NB4 (cell line): ENCODE measurements around the gene SNTB2.
"Not testable (repeated sequence)": the region's sequence is repeated elsewhere in the genome, so short reads cannot be mapped to it uniquely, and the experiment has no call there.

Experiments used
- DNase-seq: peaks from one replicate; pipeline ENCODE4 v3.0.0; 2010; ENCODE audit warnings: low read depth
- H3K4me3 ChIP-seq: one replicate; pipeline ENCODE4 v1.5.1; 2011; ENCODE audit warnings: mild to moderate bottlenecking, low read depth, low read length, moderate library complexity
- CTCF ChIP-seq: IDR thresholded peaks from one replicate; pipeline ENCODE4 v1.5.1; 2012; ENCODE audit warnings: low read depth, low read length
- MAX ChIP-seq: IDR thresholded peaks from 2 replicates; pipeline ENCODE4 v1.6.1; 2011; ENCODE audit warnings: low read depth, low read length
- MYC ChIP-seq: IDR thresholded peaks from 2 replicates; pipeline ENCODE4 v1.6.1; 2011; ENCODE audit warnings: low read depth, low read length
- POLR2A ChIP-seq: IDR thresholded peaks from 2 replicates; pipeline ENCODE4 v1.6.1; 2011; ENCODE audit warnings: mild to moderate bottlenecking; ENCODE audit not compliant: insufficient read length; ENCODE audit errors: extremely low read depth

SNTB2 gene

GRCh38 chr16:69145658-69146057 is 41.3 kb upstream of the SNTB2 start:
- DNase-seq, result no peak
- TF ChIP-seq MYC (no peak), MAX (no peak), CTCF (no peak)
- no peak overlapping the region for H3K4me3 ChIP-seq

GRCh38 chr16:69149621-69150020 is 37.3 kb upstream of the SNTB2 start:
- not testable (repeated sequence) for DNase-seq, H3K4me3 ChIP-seq

- DNase-seq, result peak; percentile 82
- no peak overlapping the region for H3K4me3 ChIP-seq
- TF ChIP-seq MYC, result no peak
- no peak for TF ChIP-seq POLR2A
- TF ChIP-seq CTCF, result peak; percentile 71
- TF ChIP-seq MAX, result no peak
Observed at GRCh38 chr16:69150146-69150865, 36.7 kb upstream of the SNTB2 start.

GRCh38 chr16:69157196-69157595 is 29.8 kb upstream of the SNTB2 start:
- TF ChIP-seq POLR2A (no peak), MYC (no peak), CTCF (no peak), MAX (no peak)
- H3K4me3 ChIP-seq, result no peak overlapping the region
- DNase-seq, result no peak

GRCh38 chr16:69160192-69160591 is 26.8 kb upstream of the SNTB2 start:
- H3K4me3 ChIP-seq, result no peak overlapping the region
- no peak for DNase-seq
- TF ChIP-seq MYC (no peak), MAX (no peak), POLR2A (no peak), CTCF (no peak)

GRCh38 chr16:69165584-69165983 is 21.4 kb upstream of the SNTB2 start:
- no peak for TF ChIP-seq POLR2A
- TF ChIP-seq CTCF, result no peak
- TF ChIP-seq MYC, result no peak
- no peak overlapping the region for H3K4me3 ChIP-seq
- DNase-seq, result no peak
